Kidney (tissue), 14 donors: ENCODE measurements around the gene BRINP2. TPM values are rescaled to one million over a fixed set of nuclear protein-coding genes. Genes with fewer than 3 reads are reported as not detected.

ENCODE experiments used
- DNase-seq, 5 donors: peaks; one replicate each; pipeline ENCODE4 v3.0.0-alpha.2; 2013 to 2020
- FAIRE-seq: peaks from 2 replicates; lab custom pipeline; 2012; peaks lifted over from hg19 to GRCh38; lab: Jason Lieb, UNC
- H3K27ac ChIP-seq, 2 donors: one replicate each; pipeline ENCODE4 v1.7.0; 2013; ENCODE audit warnings: low read depth in 2 of 2, low read length in 2 of 2, inconsistent platforms in 1 of 2
- H3K27me3 ChIP-seq: one replicate; pipeline ENCODE4 v1.7.1; 2013; ENCODE audit warnings: low read length, inconsistent platforms; ENCODE audit not compliant: control insufficient read depth, insufficient read depth
- H3K36me3 ChIP-seq, 3 donors: one replicate each; pipeline versions ENCODE4 v1.7.0 to v1.7.1; 2013; ENCODE audit warnings: low read length in 3 of 3, control low read depth in 1 of 3, inconsistent platforms in 1 of 3; ENCODE audit not compliant: insufficient read depth in 3 of 3, control insufficient read depth in 2 of 3
- H3K4me1 ChIP-seq, 3 donors: one replicate each; pipeline versions ENCODE4 v1.7.0 to v1.7.1; 2013; ENCODE audit warnings: low read length in 3 of 3, inconsistent platforms in 1 of 3, low read depth in 1 of 3; ENCODE audit not compliant: control insufficient read depth in 2 of 3, insufficient read depth in 2 of 3
- H3K4me3 ChIP-seq, 3 donors: one replicate each; pipeline versions ENCODE4 v1.7.0 to v1.8.1; 2013; ENCODE audit warnings: low read length in 3 of 3, control low read depth in 1 of 3, inconsistent platforms in 1 of 3
- H3K9ac ChIP-seq, 3 donors: one replicate each; pipeline versions ENCODE4 v1.7.0 to v1.7.1; 2013; ENCODE audit warnings: low read length in 3 of 3, control low read depth in 1 of 3, inconsistent platforms in 1 of 3
- H3K9me3 ChIP-seq, 3 donors: one replicate each; pipeline versions ENCODE4 v1.7.0 to v1.7.1; 2013; ENCODE audit warnings: low read length in 3 of 3, control low read depth in 1 of 3, inconsistent platforms in 1 of 3; ENCODE audit not compliant: control insufficient read depth in 2 of 3, insufficient read depth in 1 of 3
- CTCF ChIP-seq: IDR thresholded peaks from 3 replicates; pipeline ENCODE4 v1.5.1; 2012; ENCODE audit warnings: mild to moderate bottlenecking, moderate library complexity, borderline replicate concordance; ENCODE audit not compliant: insufficient read depth; ENCODE audit errors: extremely low read depth
- intact Hi-C: fragments of 100-400 bp; cut with DNase I; formaldehyde crosslinking; loops from one replicate; pipeline ENCODE4 v1.11.1; 2022
- polyA plus RNA-seq: library from polyadenylated mRNA; stranded (reverse); fragments of 350-450 nt; fragmentation: Illumina TruSeq; extraction: RNeasy Lipid Tissue Mini Kit (QIAGEN cat#74804); gene quantifications from one replicate; pipeline ENCODE4 v1.2.3, GENCODE V29; 2014; ENCODE audit warnings: low read depth, low replicate concordance; ENCODE audit not compliant: insufficient read depth
- total RNA-seq: library from RNA; stranded (reverse); fragmentation: NEBNext Ultra II Directional; extraction: Animal tissue kit (Norgen Biotek cat#: 25700); gene quantifications from one replicate; pipeline ENCODE4 v1.2.1, GENCODE V29; 2021
- donor health status: control.
- donor health status: control.
- donor health status: control.
- donor health status: control.
- donor health status: control.
- donor health status: DM: yes; HTN: yes; CAD: no.
- donor health status: Normal renal cell carcinoma (clear cell type).

BRINP2 gene
- total and polyA plus RNA-seq, 2 donors from 2014 or later: not detected

- Histone ChIP-seq H3K9ac (no peak overlapping the region), H3K4me1 (no peaks in the 10 kb centered on the region), H3K27ac (no peak overlapping the region), H3K4me3 (no peak overlapping the region), H3K36me3 (no peaks in the 10 kb centered on the region), H3K27me3 (no peaks in the 10 kb centered on the region), H3K9me3 (no peaks in the 10 kb centered on the region)
- DNase-seq: peak in 1 of 5 donors; percentile 53
- TF ChIP-seq CTCF: no peak
- no peak for FAIRE-seq
- intact Hi-C loops: no loop called here
These were observed 66.2 kb downstream of the BRINP2 start for GRCh38 chr1:177236962-177237361.

DNA sequence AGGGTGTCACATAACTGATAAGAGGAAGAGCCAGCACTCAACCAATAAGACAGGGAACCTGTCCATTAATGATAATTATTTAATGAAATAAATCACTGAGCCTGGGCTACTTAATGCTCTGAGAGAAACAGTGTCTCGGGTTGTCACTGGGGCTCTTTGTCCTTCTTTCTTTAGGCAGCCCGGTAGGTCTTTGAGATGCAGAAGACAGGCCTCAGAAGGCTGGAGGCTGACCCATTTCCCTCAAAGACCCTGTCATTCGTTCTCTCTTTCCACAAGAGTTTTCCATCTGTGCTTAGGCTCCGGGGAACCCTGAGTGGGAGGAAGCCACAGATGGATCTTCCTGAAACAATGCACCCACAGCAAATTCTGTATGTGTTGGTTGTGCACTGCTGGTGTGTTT, 68.2 kb downstream of the BRINP2 start:
- no peaks in the 10 kb centered on the region for H3K9me3 ChIP-seq
- no peak overlapping the region for H3K27ac ChIP-seq
- no peak overlapping the region for H3K4me3 ChIP-seq
- no peak for DNase-seq
- H3K9ac ChIP-seq: no peak overlapping the region
- no peak for TF ChIP-seq CTCF
- H3K27me3 ChIP-seq: no peaks in the 10 kb centered on the region
- H3K36me3 ChIP-seq: no peaks in the 10 kb centered on the region
- FAIRE-seq: no peak
- intact Hi-C loops: no loop called here
- no peaks in the 10 kb centered on the region for H3K4me1 ChIP-seq

DNA sequence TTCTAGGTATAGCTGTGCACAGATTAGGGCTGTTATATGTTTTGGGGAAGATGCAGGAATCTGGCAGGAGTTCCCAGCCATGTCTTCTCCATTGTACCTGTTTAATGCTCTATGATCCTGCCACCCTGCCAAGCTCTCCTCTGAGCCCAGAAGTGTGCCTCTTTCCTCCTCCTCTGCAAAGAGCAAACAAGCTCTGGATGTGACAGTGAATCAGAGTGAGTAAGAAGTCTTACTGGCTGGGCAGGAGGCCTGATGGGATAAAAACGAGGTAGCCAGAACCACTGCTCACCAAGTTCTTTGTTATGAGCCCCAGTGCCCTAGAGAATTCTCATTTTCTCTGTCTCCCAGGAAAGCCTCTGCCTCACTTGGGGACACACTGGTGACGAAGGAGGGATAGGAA, 69.0 kb downstream of the BRINP2 start:
- no peaks in the 10 kb centered on the region for H3K9me3 ChIP-seq
- no peak overlapping the region for H3K4me3 ChIP-seq
- H3K4me1 ChIP-seq: no peaks in the 10 kb centered on the region
- no peak overlapping the region for H3K9ac ChIP-seq
- no peak for DNase-seq
- H3K27ac ChIP-seq: no peak overlapping the region
- TF ChIP-seq CTCF: no peak
- H3K27me3 ChIP-seq: no peaks in the 10 kb centered on the region
- H3K36me3 ChIP-seq: no peaks in the 10 kb centered on the region
- intact Hi-C loops: no loop called here
- FAIRE-seq: no peak

DNA sequence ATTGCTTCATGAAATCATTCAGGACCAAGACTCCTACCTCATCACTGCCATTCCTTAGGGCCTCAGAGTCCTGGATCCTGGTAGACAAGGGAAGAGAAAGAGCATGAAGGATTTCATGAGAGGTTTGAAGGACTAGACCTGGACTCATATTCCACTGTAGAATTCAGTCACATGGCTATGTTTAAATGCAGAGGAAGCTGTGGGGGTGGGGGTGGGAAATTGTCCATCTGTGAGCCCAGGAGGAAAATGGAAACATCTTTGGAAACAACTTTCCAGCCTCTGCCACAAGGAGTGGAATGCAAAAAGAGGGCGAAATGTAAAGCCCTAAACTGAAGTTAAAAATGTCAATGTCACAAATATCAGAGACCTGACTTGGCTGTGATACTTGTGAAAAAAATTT, 73.0 kb downstream of the BRINP2 start:
- FAIRE-seq: no peak
- intact Hi-C loops: no loop called here
- no peak for DNase-seq
- no peaks in the 10 kb centered on the region for H3K9me3 ChIP-seq
- no peaks in the 10 kb centered on the region for H3K4me1 ChIP-seq
- H3K9ac ChIP-seq: no peak overlapping the region
- no peak for TF ChIP-seq CTCF
- no peaks in the 10 kb centered on the region for H3K27me3 ChIP-seq
- H3K27ac ChIP-seq: no peak overlapping the region
- H3K36me3 ChIP-seq: no peaks in the 10 kb centered on the region
- no peak overlapping the region for H3K4me3 ChIP-seq
